GDM1 (cell line): ENCODE measurements around the gene MDH2.
"Not testable (repeated sequence)": the region's sequence is repeated elsewhere in the genome, so short reads cannot be mapped to it uniquely, and the experiment has no call there.

Experiments used
- DNase-seq: peaks from one replicate; lab custom pipeline; 2025; lab: John Stamatoyannopoulos, UW

The MDH2 gene

DNA sequence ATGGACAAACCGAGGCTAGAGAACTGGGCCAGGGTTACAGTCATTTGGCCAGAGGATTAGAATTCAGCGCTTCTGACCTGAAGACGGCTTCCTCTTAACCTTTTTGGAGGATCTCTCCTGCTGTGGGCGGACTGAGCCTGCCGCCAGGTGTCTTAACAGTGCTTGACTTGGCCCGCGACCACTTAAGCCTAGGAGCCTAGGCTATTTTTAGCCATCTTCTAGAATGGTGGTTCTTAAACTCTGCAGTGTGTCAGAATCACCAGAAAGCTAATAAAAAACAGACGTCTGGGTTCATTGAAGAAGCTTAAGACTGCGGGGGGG lies 722 bp downstream of the MDH2 start:
- DNase-seq = no peak

DNA sequence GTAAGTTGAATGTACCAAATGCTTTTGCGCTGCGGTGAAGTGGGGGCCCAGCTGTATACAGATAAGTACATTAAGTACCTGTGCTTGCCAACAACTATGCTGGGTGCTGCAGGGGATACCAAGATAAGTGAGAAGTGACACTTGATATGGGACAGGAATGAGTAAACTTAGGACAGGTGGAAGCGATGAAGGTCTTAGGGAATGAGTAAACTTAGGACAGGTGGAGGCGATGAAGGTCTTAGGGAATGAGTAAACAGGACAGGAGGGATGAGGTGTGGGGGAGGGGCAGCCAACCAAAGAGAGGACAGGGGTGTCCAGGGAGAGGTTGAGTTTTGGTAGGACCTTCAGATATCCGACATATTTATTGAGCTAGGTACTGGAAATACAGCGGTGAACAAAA lies 1.4 kb downstream of the MDH2 start:
- no peak for DNase-seq

GRCh38 chr7:76050545-76050944 lies 2.6 kb downstream of the MDH2 start:
- no peak for DNase-seq

- DNase-seq = no peak
These were observed 3.9 kb downstream of the MDH2 start for GRCh38 chr7:76051840-76052239.

GRCh38 chr7:76052681-76053080 lies 4.8 kb downstream of the MDH2 start:
- DNase-seq = not testable (repeated sequence)

GRCh38 chr7:76053461-76053860 lies 5.6 kb downstream of the MDH2 start:
- DNase-seq = no peak

DNA sequence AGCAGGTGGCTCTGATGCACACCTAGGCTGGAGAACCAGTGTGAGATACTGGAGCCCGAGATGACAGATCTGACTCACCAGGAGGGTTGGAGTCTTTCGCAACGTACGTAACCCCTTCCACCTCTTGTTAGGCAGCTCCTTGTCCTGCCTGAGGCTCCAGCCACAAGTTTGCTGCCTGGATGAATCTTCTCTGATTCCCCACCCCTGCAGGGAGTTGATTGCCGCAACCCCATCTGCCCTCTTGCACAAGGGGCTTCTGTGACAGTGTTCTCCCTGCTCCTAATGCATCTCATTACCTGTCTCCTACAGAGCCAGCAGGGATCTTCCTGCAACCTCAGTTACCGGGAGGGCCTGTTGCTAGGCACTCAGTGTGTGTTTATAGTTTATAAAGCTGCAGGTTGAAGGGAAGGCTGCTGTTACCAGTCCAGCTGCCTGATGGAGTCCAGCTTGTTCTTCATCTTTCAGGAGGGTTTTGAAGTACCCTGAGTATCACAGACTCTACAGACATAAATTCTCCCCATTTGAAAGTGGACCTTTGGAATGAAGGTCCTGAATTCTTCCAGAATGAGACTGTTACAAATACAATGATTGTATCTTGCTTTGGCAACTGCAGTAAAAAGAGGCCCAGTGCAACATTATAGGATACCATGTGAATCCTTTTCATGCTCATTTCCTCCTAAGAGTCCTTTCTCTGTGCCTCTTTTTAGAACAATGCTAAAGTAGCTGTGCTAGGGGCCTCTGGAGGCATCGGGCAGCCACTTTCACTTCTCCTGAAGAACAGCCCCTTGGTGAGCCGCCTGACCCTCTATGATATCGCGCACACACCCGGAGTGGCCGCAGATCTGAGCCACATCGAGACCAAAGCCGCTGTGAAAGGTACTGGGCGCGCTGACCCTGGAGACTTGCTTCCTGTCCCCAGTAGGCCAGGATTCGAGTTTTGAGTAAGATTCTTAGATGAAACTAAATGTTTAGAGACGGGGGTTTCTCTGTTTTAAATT lies 6.5 kb downstream of the MDH2 start:
- no peak for DNase-seq

DNA sequence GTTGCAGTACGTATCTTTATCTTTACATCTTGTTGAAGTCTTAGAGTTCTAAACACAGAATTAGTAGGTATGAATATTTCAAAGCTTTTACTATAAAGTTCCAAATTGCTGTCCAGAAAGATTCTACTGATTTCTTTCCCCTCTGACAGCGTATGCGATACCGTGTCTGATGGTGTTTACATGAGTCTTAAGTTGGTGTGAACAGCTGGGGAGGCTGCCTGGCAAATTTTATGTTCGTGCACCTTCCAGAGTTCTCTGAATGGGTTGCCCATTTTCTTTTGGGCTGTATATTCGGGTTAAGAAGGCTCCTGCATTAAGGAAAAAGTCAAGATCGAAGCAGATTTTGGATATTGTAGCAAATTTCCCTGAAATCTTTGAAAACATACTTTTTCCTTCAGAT lies 8.3 kb downstream of the MDH2 start:
- DNase-seq = no peak

DNA sequence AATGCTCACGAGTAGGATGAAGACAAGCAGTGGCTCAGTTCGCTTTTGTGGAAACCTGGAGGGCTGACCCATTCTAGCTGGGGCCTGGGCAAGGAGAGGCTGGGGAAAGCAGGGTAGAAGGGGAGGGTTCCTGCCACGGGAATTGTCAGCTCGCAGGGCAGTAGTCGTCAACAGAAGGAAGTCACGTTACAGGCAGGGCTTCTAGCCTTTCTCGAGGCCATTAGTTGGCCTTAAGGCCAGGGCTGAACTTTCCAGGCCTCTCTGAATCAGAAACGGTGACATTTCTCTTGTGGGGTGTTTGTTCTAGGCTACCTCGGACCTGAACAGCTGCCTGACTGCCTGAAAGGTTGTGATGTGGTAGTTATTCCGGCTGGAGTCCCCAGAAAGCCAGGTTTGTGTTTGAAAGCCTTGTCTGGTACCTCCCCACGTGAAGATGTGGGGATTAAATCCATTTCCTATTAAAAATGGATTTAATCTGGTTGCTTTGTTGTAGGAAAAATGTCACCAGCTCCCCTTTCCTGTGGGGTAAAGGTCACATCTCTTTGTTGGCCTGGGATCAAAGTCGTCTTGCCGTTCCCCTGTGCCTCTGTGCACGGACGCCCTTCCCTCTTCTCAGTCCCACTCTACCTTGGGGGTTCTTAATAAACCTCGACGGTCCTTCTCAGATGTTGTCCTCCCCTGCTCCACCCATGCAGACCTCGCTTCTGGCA lies 9.4 kb downstream of the MDH2 start:
- no peak for DNase-seq

GRCh38 chr7:76057813-76058145 lies 9.9 kb downstream of the MDH2 start:
- DNase-seq = no peak

GRCh38 chr7:76058745-76059144 lies 10.8 kb downstream of the MDH2 start:
- DNase-seq = not testable (repeated sequence)

GRCh38 chr7:76060842-76061241 lies 12.9 kb downstream of the MDH2 start:
- no peak for DNase-seq

- DNase-seq = no peak
These were observed 14.3 kb downstream of the MDH2 start for GRCh38 chr7:76062254-76062653.

DNA sequence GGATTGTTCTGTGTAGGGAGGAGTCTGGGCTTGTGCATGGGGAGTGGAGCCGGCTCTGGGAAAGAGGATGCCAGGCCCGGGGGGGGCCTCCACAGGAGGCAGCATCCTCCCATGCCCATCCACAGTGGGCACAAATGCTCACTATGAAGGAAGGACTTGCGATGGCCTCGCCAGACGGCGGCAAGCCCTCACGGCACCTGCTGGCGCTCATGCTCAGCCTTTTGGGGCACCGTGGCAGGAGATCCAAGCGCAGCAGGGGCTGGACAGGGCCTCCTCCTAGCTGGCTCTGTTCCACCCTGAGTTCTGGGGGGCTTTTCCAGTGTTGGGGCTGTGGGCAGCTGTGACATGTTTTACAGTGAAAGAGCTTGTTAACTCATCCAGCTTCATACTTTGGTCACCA lies 15.2 kb downstream of the MDH2 start:
- DNase-seq = no peak

DNA sequence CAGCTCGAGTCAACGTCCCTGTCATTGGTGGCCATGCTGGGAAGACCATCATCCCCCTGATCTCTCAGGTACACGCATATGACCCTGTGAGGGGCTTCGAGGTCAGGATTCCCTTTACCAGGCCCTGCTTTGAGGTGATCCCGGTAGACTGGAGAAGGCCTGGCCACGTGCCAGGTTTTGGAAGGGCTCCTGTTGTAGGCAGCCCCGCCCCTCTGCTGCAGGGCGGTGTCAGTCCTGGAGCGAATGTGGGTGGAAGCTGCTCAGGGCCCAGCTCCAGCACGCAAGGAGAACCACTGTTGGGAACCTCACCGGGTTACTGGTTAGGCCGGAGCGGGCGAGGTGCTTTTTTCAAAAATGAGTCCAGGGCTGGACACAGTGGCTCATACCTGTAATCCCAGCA lies 15.6 kb downstream of the MDH2 start:
- DNase-seq = no peak

DNA sequence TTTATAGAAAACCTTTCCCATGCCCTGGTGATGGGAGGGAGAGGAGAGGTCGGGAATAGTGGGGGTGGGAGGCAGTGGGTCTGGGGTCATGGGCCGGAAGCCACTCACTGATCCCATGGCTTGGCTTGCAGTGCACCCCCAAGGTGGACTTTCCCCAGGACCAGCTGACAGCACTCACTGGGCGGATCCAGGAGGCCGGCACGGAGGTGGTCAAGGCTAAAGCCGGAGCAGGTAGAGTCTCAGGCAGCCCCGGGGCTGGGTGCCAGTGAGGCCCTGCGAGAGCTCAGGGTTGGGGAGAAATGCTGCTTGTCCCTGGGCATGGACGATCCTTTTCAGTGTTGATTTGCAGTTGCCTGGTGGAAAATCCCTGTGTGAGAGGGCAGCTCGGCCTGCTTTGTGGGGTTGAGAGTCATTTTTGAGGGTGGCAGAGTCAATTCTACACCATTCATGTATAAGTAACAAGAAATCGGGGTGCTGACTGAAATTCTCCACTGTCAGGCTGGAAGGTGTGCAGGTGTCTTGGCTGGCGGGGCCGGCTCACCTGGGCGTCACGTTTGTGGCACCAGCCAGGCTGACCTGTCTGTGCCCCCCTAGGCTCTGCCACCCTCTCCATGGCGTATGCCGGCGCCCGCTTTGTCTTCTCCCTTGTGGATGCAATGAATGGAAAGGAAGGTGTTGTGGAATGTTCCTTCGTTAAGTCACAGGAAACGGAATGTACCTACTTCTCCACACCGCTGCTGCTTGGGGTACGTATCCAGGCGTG lies 16.5 kb downstream of the MDH2 start:
- no peak for DNase-seq

DNA sequence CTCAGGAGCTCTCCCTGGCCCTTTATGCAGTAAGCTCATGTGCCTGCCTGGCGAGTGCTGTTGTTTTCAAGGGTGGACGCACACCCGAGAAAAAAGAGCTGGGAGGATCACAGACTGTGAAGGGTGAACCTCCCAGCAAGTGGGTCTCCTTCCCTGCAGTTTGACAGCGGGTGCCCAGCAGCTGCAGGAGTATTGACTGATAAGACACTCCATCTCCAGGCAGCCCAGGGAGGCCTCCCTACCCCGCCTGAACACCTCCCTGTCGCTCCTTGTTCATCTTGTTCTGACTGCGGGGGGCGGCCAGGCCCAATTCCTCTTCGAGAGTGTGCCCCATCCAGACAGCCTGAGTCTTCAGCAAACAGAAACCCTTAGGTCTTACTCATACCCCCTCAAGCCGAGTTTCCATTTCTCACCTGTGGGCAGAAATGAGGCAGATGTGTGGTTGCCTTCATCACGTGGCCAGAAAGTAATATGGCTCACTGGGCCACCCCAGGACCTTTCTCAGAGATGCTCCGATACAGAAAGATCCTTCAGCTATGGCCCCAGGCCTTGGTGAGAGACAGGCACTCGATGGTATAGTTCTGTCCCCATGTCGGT lies 17.2 kb downstream of the MDH2 start:
- no peak for DNase-seq

GRCh38 chr7:76066716-76067503 lies 19.0 kb downstream of the MDH2 start:
- DNase-seq = no peak

- peak; percentile 44 for DNase-seq
These were observed 21.3 kb downstream of the MDH2 start for GRCh38 chr7:76069238-76069638.

GRCh38 chr7:76071316-76072242 lies 23.7 kb downstream of the MDH2 start:
- DNase-seq = no peak
